ENCODE measurements around the gene UIMC1.

The UIMC1 gene

DNA sequence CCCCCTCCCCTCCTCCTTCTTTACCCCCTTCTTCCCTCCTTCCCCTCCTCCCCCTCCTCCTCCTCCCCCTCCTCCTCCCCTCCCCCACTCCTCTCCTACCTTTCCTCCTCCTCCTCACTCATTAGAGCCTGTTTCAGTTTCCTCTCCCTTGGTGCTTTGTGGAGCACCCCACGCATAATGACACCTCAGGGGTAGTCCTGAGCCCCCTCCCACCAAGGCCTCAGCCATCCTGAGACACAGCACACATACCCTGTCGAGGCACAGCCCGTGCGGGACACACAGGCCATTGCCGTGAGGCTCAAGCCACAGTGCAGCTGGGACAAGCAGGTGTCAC is 142.8 kb downstream of the UIMC1 start:
- no peak overlapping the region for H3K4me3 ChIP-seq (ENCODE audit: low read depth, low read length)
- TF ChIP-seq, protein P1, sequence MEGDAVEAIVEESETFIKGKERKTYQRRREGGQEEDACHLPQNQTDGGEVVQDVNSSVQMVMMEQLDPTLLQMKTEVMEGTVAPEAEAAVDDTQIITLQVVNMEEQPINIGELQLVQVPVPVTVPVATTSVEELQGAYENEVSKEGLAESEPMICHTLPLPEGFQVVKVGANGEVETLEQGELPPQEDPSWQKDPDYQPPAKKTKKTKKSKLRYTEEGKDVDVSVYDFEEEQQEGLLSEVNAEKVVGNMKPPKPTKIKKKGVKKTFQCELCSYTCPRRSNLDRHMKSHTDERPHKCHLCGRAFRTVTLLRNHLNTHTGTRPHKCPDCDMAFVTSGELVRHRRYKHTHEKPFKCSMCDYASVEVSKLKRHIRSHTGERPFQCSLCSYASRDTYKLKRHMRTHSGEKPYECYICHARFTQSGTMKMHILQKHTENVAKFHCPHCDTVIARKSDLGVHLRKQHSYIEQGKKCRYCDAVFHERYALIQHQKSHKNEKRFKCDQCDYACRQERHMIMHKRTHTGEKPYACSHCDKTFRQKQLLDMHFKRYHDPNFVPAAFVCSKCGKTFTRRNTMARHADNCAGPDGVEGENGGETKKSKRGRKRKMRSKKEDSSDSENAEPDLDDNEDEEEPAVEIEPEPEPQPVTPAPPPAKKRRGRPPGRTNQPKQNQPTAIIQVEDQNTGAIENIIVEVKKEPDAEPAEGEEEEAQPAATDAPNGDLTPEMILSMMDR (IDR thresholded peaks at IDR 0.05; ENCODE audit: low read depth, low read length, missing control alignments) = no peak
- no peak for DNase-seq (ENCODE audit: low read depth)

DNA sequence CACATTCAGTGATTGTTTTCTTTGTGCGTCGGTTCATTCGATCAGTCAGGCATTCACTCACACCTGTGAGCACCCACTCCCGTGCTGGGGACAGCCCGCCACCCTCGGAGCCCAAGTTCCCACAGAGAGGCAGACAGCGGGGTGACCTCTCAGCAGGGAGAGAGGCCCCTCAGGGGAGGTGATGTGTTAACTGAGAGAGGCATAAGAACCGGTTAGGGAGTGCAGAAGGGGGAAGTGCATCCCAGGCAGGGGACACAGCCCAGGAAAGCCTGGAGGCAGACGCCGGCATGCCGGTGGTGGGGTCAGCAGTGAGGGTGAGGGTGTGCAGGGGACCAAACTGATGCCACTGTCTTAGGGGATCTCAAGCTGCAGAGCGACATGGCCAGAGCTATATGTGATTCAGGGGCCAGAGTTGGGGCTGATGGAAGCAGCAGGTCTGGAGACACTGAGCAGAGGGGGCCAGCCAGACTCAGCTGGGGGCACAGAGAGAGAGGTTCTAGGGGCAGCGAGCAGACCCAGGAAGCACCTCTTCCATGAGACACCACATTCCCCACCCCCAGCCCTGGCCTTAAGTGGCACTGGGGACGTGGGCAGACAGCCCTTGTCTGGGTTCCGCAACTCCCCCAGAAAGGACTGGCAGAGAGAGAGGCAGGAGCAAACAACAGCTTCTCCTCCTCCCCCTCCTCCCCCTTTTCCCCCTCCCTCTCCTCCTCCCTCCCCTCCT is 143.4 kb downstream of the UIMC1 start:
- TF ChIP-seq, protein P1 (IDR thresholded peaks at IDR 0.05; ENCODE audit: low read depth, low read length, missing control alignments) = no peak
- no peak for DNase-seq (ENCODE audit: low read depth)
- no peak overlapping the region for H3K4me3 ChIP-seq (ENCODE audit: low read depth, low read length)

DNA sequence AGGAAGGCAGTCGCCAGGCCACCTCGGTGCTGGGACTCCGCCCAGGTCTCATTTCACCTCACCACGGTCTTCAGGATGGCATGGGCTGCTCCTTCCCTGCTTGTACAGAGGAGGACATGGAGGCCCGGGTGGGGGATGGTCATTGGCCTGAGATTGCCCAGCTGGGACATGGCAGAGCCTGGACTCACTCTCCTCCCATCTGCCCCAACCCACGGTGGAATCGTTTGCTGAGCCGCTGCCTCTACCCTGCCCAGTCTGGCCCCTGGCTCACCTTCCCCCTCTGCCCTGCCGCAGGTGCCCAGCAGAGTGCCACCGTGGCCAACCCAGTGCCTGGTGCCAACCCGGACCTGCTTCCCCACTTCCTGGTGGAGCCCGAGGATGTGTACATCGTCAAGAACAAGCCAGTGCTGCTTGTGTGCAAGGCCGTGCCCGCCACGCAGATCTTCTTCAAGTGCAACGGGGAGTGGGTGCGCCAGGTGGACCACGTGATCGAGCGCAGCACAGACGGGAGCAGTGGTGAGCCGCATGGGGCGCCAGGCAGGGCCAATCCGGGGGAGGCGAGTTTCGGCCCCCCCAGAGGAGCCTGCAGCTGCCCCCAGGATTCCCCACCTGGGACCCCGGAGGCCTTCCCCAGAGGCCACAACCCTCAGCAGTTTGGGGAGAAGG is 144.1 kb downstream of the UIMC1 start:
- no peak overlapping the region for H3K4me3 ChIP-seq (ENCODE audit: low read depth, low read length)
- DNase-seq (ENCODE audit: low read depth) = no peak
- TF ChIP-seq, protein P1 (IDR thresholded peaks at IDR 0.05; ENCODE audit: low read depth, low read length, missing control alignments) = no peak

DNA sequence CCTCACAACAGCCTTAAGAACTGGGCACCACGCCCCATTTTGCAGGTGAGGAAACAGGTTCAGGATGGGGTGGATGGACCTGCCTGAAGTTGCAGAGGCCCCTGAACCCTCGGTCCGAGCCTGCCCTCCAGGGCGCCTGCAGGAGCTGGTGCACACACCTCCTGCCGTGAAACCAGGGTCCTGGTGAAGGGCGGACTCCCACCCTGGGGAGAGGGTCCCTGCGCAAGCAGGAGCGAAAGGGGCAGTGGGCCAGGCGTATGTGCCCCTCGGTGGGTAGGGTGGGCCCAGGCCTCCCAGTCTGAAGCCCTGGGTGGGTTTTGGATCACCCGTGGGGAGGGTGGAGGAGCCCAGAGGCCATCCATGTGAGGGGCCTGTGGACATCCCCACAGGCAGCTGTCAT is 145.3 kb downstream of the UIMC1 start:
- H3K4me3 ChIP-seq (ENCODE audit: low read depth, low read length) = no peak overlapping the region
- DNase-seq (ENCODE audit: low read depth) = no peak
- TF ChIP-seq, protein P1 (IDR thresholded peaks at IDR 0.05; ENCODE audit: low read depth, low read length, missing control alignments) = no peak

DNA sequence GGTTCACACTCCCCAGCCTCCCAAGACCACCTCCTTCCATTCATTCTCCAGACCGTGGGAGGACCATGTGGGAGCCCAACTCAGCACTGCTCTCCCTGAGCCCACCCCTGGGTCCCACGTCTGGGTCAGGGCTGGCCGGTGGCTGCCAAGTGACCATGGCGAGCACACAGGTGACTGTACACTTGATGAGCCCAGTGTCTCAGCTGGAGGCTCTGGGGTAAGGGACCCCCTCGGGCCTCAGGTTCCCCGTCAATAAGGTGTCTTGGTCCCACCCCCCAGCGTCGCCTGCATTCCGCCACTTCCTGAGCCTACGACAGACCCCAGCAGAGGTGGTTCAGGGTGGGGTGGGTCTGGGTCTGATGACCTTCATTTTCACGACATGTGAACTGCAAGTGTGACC is 146.2 kb downstream of the UIMC1 start:
- H3K4me3 ChIP-seq (ENCODE audit: low read depth, low read length) = no peak overlapping the region
- DNase-seq (ENCODE audit: low read depth) = no peak
- TF ChIP-seq, protein P1 (IDR thresholded peaks at IDR 0.05; ENCODE audit: low read depth, low read length, missing control alignments) = no peak

DNA sequence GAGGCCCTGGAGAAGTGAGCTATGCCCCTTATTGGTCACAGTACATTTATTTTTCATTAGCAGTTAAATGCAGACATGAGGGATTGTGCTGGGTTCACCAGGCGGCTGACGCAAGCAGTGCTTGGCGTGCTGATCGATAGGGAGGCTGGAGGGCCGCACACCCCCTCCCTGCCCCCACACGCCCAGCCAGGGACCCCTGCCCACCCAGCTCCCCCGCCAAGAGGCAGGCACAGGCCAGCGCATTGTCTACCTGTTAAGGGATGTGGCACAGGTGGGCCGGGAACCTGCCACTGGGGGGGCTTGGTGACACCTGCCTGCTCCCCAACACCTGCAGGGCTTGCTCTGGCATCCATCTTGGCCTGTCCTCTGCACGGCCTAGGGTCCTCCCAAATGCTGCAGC is 146.7 kb downstream of the UIMC1 start:
- no peak for DNase-seq (ENCODE audit: low read depth)
- TF ChIP-seq, protein P1 (IDR thresholded peaks at IDR 0.05; ENCODE audit: low read depth, low read length, missing control alignments) = no peak
- no peak overlapping the region for H3K4me3 ChIP-seq (ENCODE audit: low read depth, low read length)

DNA sequence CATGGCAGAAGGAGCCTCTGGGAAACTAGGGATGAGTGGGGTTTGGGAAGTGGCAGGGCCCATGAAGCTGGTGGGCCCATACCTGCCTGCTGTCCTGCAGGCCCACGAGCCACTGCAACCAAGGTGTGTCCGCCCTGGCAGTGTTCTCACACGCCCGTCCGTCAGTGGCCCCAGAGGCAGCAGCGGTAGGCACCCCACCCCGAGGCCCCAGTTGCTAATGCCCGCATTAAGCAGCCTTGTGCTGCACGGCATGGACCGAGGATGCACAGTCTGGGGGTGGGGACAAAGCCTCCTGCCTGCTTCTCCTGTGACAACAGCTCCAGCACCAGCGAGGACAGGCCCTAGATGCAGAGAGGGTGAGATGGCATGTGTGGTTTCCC is 148.7 kb downstream of the UIMC1 start:
- H3K4me3 ChIP-seq (ENCODE audit: low read depth, low read length) = no peak overlapping the region
- no peak for DNase-seq (ENCODE audit: low read depth)
- TF ChIP-seq, protein P1 (IDR thresholded peaks at IDR 0.05; ENCODE audit: low read depth, low read length, missing control alignments) = no peak
